Measurements from ENCODE around the gene OR2T27.

- TF ChIP-seq TARDBP (IDR thresholded peaks at IDR 0.05) (no peak), BHLHE40 (IDR thresholded peaks at IDR 0.05; ENCODE audit: borderline replicate concordance) (no peak), SUZ12 (IDR thresholded peaks at IDR 0.05) (no peak), NFRKB (IDR thresholded peaks at IDR 0.05) (no peak), FOXK2 (IDR thresholded peaks at IDR 0.05) (no peak), FOXA1 (IDR thresholded peaks at IDR 0.05) (no peak), ZNF384 (IDR thresholded peaks at IDR 0.05) (no peak), SP1 (IDR thresholded peaks at IDR 0.05) (no peak), FOXM1 (IDR thresholded peaks at IDR 0.05; ENCODE audit: borderline replicate concordance) (no peak)
Observed at GRCh38 chr1:248691567-248692155, 36.3 kb upstream of the OR2T27 start.
